Right cardiac atrium (tissue), 5 donors: ENCODE data around the gene EGFL8. TPM values are rescaled to one million over a fixed set of nuclear protein-coding genes. Genes with fewer than 3 reads are reported as not detected.
"Not testable (repeated sequence)": the region's sequence is repeated elsewhere in the genome, so short reads cannot be mapped to it uniquely, and the experiment has no call there.

Experiments used
- ATAC-seq, 2 donors: fragments of 200-7000 bp; cut with Tn5 transposase; one replicate each; pipeline versions ENCODE4 v1.8.0 to v1.9.1; 2020; ENCODE audit warnings: moderate library complexity in 2 of 2, mild to moderate bottlenecking in 1 of 2
- DNase-seq, 3 donors: peaks; one replicate each; pipeline ENCODE4 v3.0.0-alpha.2; 2020
- H3K27ac ChIP-seq: one replicate; pipeline ENCODE4 v1.5.1; 2013; ENCODE audit warnings: mild to moderate bottlenecking, low read length, control low read depth, moderate library complexity
- H3K27me3 ChIP-seq: one replicate; pipeline ENCODE4 v1.6.1; 2013; ENCODE audit not compliant: control insufficient read depth, insufficient read depth
- H3K4me1 ChIP-seq: one replicate; pipeline ENCODE4 v1.6.1; 2013; ENCODE audit warnings: low read length; ENCODE audit not compliant: control insufficient read depth, insufficient read depth
- H3K4me3 ChIP-seq: one replicate; pipeline ENCODE4 v1.5.1; 2013; ENCODE audit warnings: low read length, control low read depth
- H3K9me3 ChIP-seq: one replicate; pipeline ENCODE4 v1.6.1; 2013; ENCODE audit warnings: low read length; ENCODE audit not compliant: control insufficient read depth
- WGBS: extraction: QIAGEN DNeasy Blood & Tissue Kit; methylation state at CpG from one replicate; pipeline ENCODE4 v1.1.7; 2013; 5-methylcytosine and 5-hydroxymethylcytosine counted together
- intact Hi-C, 4 donors: fragments of 100-400 bp; cut with DNase I; formaldehyde crosslinking; loops; one replicate each; pipeline versions ENCODE4 v1.11.0 to v1.14.0; 2022 to 2023
- polyA plus RNA-seq: library from polyadenylated mRNA; stranded (reverse); fragments of 200-250 nt; gene quantifications from one replicate; pipeline ENCODE4 v1.2.3, GENCODE V29; 2013
- total RNA-seq, 4 donors: library from RNA; stranded (reverse); fragmentation: NEBNext Ultra II Directional; extraction: Animal tissue kit (Norgen Biotek cat#: 25700); gene quantifications; one replicate each; pipeline ENCODE4 v1.2.1, GENCODE V29; 2021
- donor health status: healthy with polysubstance abuse.
- donor health status: DM: no; HTN: yes; CAD: no.
- donor health status: DM: no; HTN: no; CAD: no.
- donor health status: DM: no; HTN: yes; CAD: no; lungs with severe emphysema.
- donor health status: DM: yes; HTN: yes; CAD: no.

The EGFL8 gene
- total and polyA plus RNA-seq, 5 donors, result 8.4 to 16.9 (median 12.6) TPM

- no peak overlapping the region for H3K27ac ChIP-seq
- H3K9me3 ChIP-seq, result no peaks in the 10 kb centered on the region
- peaks cover 2% of the 10 kb centered on the region for H3K4me1 ChIP-seq
- no peak overlapping the region for H3K4me3 ChIP-seq
- ATAC-seq (no peak), DNase-seq (peak in 1 of 3 donors; percentile 51)
- WGBS, result 84% methylated on average over 17 of the region's 17 CpGs
- intact Hi-C loops, result loop anchor here in 1 of 4 donors (5.0 kb wide), 1 partner anchor 72 kb away; the partner anchor contains the start of gene ATF6B
- no peaks in the 10 kb centered on the region for H3K27me3 ChIP-seq
Measured at GRCh38 chr6:32198866-32199265, 34.5 kb downstream of the EGFL8 start.

- H3K4me3 ChIP-seq, result no peak overlapping the region
- no peaks in the 10 kb centered on the region for H3K9me3 ChIP-seq
- H3K27me3 ChIP-seq, result no peaks in the 10 kb centered on the region
- H3K27ac ChIP-seq, result no peak overlapping the region
- intact Hi-C loops, result no loop called here
- DNase-seq, result no peak
- H3K4me1 ChIP-seq, result peaks cover 2% of the 10 kb centered on the region
- ATAC-seq, result no peak
- WGBS, result 90% methylated on average over 13 of the region's 13 CpGs
Measured at GRCh38 chr6:32200711-32201475, 36.5 kb downstream of the EGFL8 start.

- ATAC-seq (no peak), DNase-seq (peak in 1 of 3 donors; percentile 44)
- no peak overlapping the region for H3K27ac ChIP-seq
- WGBS, result 86% methylated on average over 9 of the region's 9 CpGs
- no peaks in the 10 kb centered on the region for H3K27me3 ChIP-seq
- no peak overlapping the region for H3K4me3 ChIP-seq
- no peaks in the 10 kb centered on the region for H3K9me3 ChIP-seq
- intact Hi-C loops, result no loop called here
- H3K4me1 ChIP-seq, result peaks cover under 1% of the 10 kb centered on the region
Measured at GRCh38 chr6:32202186-32202585, 37.8 kb downstream of the EGFL8 start.

GRCh38 chr6:32203426-32204267, 39.3 kb downstream of the EGFL8 start:
- 80% methylated on average over 9 of the region's 9 CpGs for WGBS
- Histone ChIP-seq H3K4me1 (no peaks in the 10 kb centered on the region), H3K27me3 (no peaks in the 10 kb centered on the region), H3K4me3 (no peak overlapping the region), H3K9me3 (no peaks in the 10 kb centered on the region), H3K27ac (no peak overlapping the region)
- intact Hi-C loops, result no loop called here
- no peak for ATAC-seq
- no peak for DNase-seq

GRCh38 chr6:32204268-32204715, 39.9 kb downstream of the EGFL8 start:
- ATAC-seq (no peak), DNase-seq (no peak)
- no peaks in the 10 kb centered on the region for H3K27me3 ChIP-seq
- no peaks in the 10 kb centered on the region for H3K9me3 ChIP-seq
- intact Hi-C loops, result no loop called here
- H3K4me1 ChIP-seq, result no peaks in the 10 kb centered on the region
- H3K4me3 ChIP-seq, result no peak overlapping the region
- WGBS, result 77% methylated on average over 3 of the region's 3 CpGs
- H3K27ac ChIP-seq, result no peak overlapping the region

GRCh38 chr6:32208996-32209395, 44.6 kb downstream of the EGFL8 start:
- no peak for ATAC-seq
- H3K4me3 ChIP-seq, result no peak overlapping the region
- DNase-seq, result no peak
- intact Hi-C loops, result no loop called here
- 89% methylated on average over 1 of the region's 1 CpG for WGBS
- no peaks in the 10 kb centered on the region for H3K4me1 ChIP-seq
- H3K27ac ChIP-seq, result no peak overlapping the region
- H3K9me3 ChIP-seq, result no peaks in the 10 kb centered on the region
- H3K27me3 ChIP-seq, result no peaks in the 10 kb centered on the region

- Histone ChIP-seq H3K4me3 (no peak overlapping the region), H3K4me1 (no peaks in the 10 kb centered on the region), H3K27me3 (no peaks in the 10 kb centered on the region), H3K9me3 (no peaks in the 10 kb centered on the region), H3K27ac (no peak overlapping the region)
- DNase-seq, result no peak
- ATAC-seq, result no peak
- WGBS, result 92% methylated on average over 5 of the region's 5 CpGs
- intact Hi-C loops, result no loop called here
Measured at GRCh38 chr6:32210191-32210601, 45.8 kb downstream of the EGFL8 start.

GRCh38 chr6:32211432-32211831, 47.0 kb downstream of the EGFL8 start:
- not testable (repeated sequence) for ATAC-seq

GRCh38 chr6:32212076-32212760, 47.8 kb downstream of the EGFL8 start:
- 79% methylated on average over 12 of the region's 12 CpGs for WGBS
- ATAC-seq (no peak), DNase-seq (no peak)

More at GRCh38 chr6:32211432-32211831, 47.0 kb downstream of the EGFL8 start:
- H3K4me1 ChIP-seq, H3K27me3 ChIP-seq, H3K4me3 ChIP-seq, DNase-seq, H3K9me3 ChIP-seq, H3K27ac ChIP-seq, intact Hi-C loops: not testable (repeated sequence)
- WGBS, result 88% methylated on average over 4 of the region's 4 CpGs

GRCh38 chr6:32213649-32214048, 49.3 kb downstream of the EGFL8 start:
- intact Hi-C loops, result no loop called here
- H3K9me3 ChIP-seq, result no peaks in the 10 kb centered on the region
- WGBS, result 78% methylated on average over 6 of the region's 6 CpGs
- H3K27me3 ChIP-seq, result no peaks in the 10 kb centered on the region
- ATAC-seq, result no peak
- DNase-seq, result no peak
- no peak overlapping the region for H3K4me3 ChIP-seq
- no peak overlapping the region for H3K27ac ChIP-seq
- H3K4me1 ChIP-seq, result no peaks in the 10 kb centered on the region

More at GRCh38 chr6:32212076-32212760, 47.8 kb downstream of the EGFL8 start:
- intact Hi-C loops, result no loop called here
- Histone ChIP-seq H3K9me3 (no peaks in the 10 kb centered on the region), H3K27me3 (no peaks in the 10 kb centered on the region), H3K4me1 (no peaks in the 10 kb centered on the region), H3K4me3 (no peak overlapping the region), H3K27ac (no peak overlapping the region)
